Effector memory CD4-positive, alpha-beta T cell (primary cell): ENCODE measurements around the gene CAMTA1.

Source experiments
- DNase-seq, 3 donors: peaks; one replicate each; pipeline ENCODE4 v3.0.0-alpha.2; 2020
- H3K27ac ChIP-seq: 2 replicates; pipeline ENCODE4 v1.7.0; 2013; ENCODE audit warnings: mild to moderate bottlenecking, low read length, moderate library complexity; ENCODE audit not compliant: insufficient read depth, poor library complexity, severe bottlenecking
- H3K27me3 ChIP-seq: replicated peaks from 2 replicates; pipeline ENCODE4 v1.7.0; 2013; ENCODE audit warnings: mild to moderate bottlenecking, low read length; ENCODE audit not compliant: insufficient read depth, control insufficient read depth, poor library complexity, severe bottlenecking
- H3K36me3 ChIP-seq: 2 replicates; pipeline ENCODE4 v1.7.0; 2013; ENCODE audit warnings: mild to moderate bottlenecking, low read length, moderate library complexity; ENCODE audit not compliant: control insufficient read depth, insufficient read depth
- H3K4me1 ChIP-seq: 2 replicates; pipeline ENCODE4 v1.7.0; 2013; ENCODE audit warnings: low read length, mild to moderate bottlenecking; ENCODE audit not compliant: control insufficient read depth, insufficient read depth, poor library complexity, severe bottlenecking
- H3K4me3 ChIP-seq: 2 replicates; pipeline ENCODE4 v1.7.0; 2013; ENCODE audit warnings: low read length, low read depth, mild to moderate bottlenecking; ENCODE audit not compliant: insufficient read depth, poor library complexity, severe bottlenecking
- H3K9me3 ChIP-seq: 2 replicates; pipeline ENCODE4 v1.7.0; 2013; ENCODE audit warnings: mild to moderate bottlenecking, low read length, moderate library complexity; ENCODE audit not compliant: control insufficient read depth

The CAMTA1 gene

DNA sequence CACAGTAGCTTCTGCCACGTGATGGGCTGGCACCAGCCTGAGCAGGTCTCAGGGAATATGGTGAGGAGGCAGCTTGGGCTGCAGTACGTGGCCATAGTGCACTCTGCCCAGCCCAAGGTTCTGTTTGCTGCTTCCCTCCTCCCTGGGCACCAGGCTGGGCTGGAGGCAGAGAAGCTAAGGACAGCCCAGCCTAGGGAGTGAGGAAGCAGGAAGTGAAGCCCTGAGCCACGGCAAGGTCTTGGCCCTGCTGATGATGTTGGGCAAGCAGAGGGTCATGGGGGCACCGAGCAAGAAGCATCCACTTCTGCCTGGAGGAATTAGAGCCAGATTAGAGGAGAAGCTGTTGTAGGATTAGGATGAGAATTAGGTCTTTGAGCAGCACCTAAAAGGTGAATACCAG is 659.1 kb downstream of the CAMTA1 start:
- H3K4me1 ChIP-seq = no peaks in the 10 kb centered on the region
- no peak overlapping the region for H3K4me3 ChIP-seq
- no peaks in the 10 kb centered on the region for H3K27me3 ChIP-seq
- H3K27ac ChIP-seq = no peak overlapping the region
- DNase-seq = no peak
- H3K36me3 ChIP-seq = no peaks in the 10 kb centered on the region
- no peaks in the 10 kb centered on the region for H3K9me3 ChIP-seq

DNA sequence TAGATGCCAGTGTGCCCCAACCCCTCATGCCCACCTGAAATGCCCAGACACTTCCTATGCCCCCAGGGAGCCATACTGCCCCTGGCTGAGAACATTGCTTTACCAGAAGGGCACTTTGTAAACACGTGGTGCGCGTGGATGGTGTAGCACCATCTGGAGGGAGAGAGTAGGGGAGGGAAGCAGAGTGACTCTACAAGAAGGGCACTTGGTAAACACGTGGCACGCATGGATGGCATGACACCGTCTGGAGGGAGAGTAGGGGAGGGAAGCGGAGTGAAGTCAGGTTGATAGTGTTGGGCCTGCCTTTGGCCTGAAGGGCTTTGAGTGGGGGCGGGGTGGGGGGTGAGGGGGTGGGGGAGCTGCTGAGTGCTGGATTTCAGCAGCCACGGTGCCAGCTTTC is 661.8 kb downstream of the CAMTA1 start:
- Histone ChIP-seq H3K27ac (no peak overlapping the region), H3K4me3 (no peak overlapping the region), H3K4me1 (no peaks in the 10 kb centered on the region), H3K27me3 (no peaks in the 10 kb centered on the region), H3K9me3 (no peaks in the 10 kb centered on the region), H3K36me3 (no peaks in the 10 kb centered on the region)
- no peak for DNase-seq

GRCh38 chr1:7447736-7448135 is 662.5 kb downstream of the CAMTA1 start:
- Histone ChIP-seq H3K27ac (no peak overlapping the region), H3K9me3 (no peaks in the 10 kb centered on the region), H3K27me3 (no peaks in the 10 kb centered on the region), H3K36me3 (no peaks in the 10 kb centered on the region), H3K4me3 (no peak overlapping the region), H3K4me1 (no peaks in the 10 kb centered on the region)
- no peak for DNase-seq

DNA sequence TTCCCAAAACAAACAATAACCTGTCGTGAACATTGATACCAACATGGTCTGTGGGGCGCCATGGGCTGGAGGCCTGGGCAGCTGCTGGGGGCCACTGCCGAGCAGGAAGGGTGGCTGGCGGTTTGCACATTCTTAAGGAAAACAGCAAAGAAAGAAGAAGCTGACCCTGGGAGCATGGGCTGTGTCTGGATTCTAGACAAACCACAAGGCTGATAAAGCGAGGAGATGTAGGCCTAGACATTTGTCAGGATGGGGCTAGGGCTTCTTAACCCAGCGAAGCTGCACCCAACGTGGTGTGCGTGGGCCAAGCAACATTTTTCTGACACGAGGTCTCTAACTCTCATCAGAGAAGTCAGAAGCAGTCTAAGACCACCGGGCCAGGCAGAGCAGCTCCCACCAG is 663.7 kb downstream of the CAMTA1 start:
- H3K4me3 ChIP-seq = no peak overlapping the region
- H3K27me3 ChIP-seq = no peaks in the 10 kb centered on the region
- no peak for DNase-seq
- no peak overlapping the region for H3K27ac ChIP-seq
- H3K36me3 ChIP-seq = no peaks in the 10 kb centered on the region
- no peaks in the 10 kb centered on the region for H3K9me3 ChIP-seq
- H3K4me1 ChIP-seq = no peaks in the 10 kb centered on the region

DNA sequence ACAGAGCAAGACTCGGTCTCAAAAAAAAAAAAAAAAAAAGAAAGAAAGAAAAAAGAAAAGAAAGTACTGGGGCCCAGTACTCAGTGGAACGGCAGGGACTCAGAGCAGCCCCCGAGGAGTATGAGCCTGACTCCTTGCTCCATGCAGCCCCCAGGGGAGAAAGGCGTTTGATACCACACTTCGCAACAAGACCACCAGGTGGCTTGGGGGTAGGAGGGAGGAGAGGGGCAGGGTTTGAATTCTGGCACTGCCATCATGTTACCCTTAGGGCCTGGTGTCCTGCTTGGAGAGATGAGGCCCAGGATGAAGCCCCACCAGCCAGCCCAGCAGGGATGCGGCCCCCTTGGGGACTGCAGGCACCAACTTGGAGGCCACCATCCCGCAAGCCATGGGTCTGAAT is 664.5 kb downstream of the CAMTA1 start:
- no peaks in the 10 kb centered on the region for H3K4me1 ChIP-seq
- no peak overlapping the region for H3K27ac ChIP-seq
- H3K4me3 ChIP-seq = no peak overlapping the region
- H3K9me3 ChIP-seq = no peaks in the 10 kb centered on the region
- H3K27me3 ChIP-seq = no peaks in the 10 kb centered on the region
- no peak for DNase-seq
- H3K36me3 ChIP-seq = no peaks in the 10 kb centered on the region

GRCh38 chr1:7450838-7451237 is 665.6 kb downstream of the CAMTA1 start:
- Histone ChIP-seq H3K4me1 (no peaks in the 10 kb centered on the region), H3K36me3 (no peaks in the 10 kb centered on the region), H3K4me3 (no peak overlapping the region), H3K27ac (no peak overlapping the region), H3K9me3 (no peaks in the 10 kb centered on the region), H3K27me3 (no peaks in the 10 kb centered on the region)
- no peak for DNase-seq

- Histone ChIP-seq H3K27ac (no peak overlapping the region), H3K4me3 (no peak overlapping the region), H3K27me3 (no peaks in the 10 kb centered on the region), H3K9me3 (no peaks in the 10 kb centered on the region), H3K4me1 (no peaks in the 10 kb centered on the region), H3K36me3 (no peaks in the 10 kb centered on the region)
- no peak for DNase-seq
These were observed 667.8 kb downstream of the CAMTA1 start for GRCh38 chr1:7453038-7453437.

- no peaks in the 10 kb centered on the region for H3K27me3 ChIP-seq
- H3K36me3 ChIP-seq = no peaks in the 10 kb centered on the region
- H3K9me3 ChIP-seq = no peaks in the 10 kb centered on the region
- H3K27ac ChIP-seq = no peak overlapping the region
- no peak overlapping the region for H3K4me3 ChIP-seq
- no peaks in the 10 kb centered on the region for H3K4me1 ChIP-seq
- DNase-seq = no peak
These were observed 669.0 kb downstream of the CAMTA1 start for GRCh38 chr1:7454052-7454815.

GRCh38 chr1:7454895-7455784 is 669.9 kb downstream of the CAMTA1 start:
- H3K9me3 ChIP-seq = no peaks in the 10 kb centered on the region
- H3K4me3 ChIP-seq = no peak overlapping the region
- no peak for DNase-seq
- H3K4me1 ChIP-seq = no peaks in the 10 kb centered on the region
- H3K27ac ChIP-seq = no peak overlapping the region
- H3K36me3 ChIP-seq = no peaks in the 10 kb centered on the region
- no peaks in the 10 kb centered on the region for H3K27me3 ChIP-seq
